Dendritic cell treated with granulocyte-macrophage colony-stimulating factor and Interleukin-4, amounts not matched to agents 40 ng/mL and 50 ng/mL, for 4 days (primary cell): ENCODE measurements around the gene SLC16A4.

Experiments used
- H3K27ac Mint-ChIP-seq: one replicate; pipeline ENCODE4 v1.8.0; 2022; ENCODE audit warnings: mild to moderate bottlenecking, mixed read lengths
- H3K27me3 Mint-ChIP-seq: one replicate; pipeline ENCODE4 v1.8.0; 2022; ENCODE audit warnings: mild to moderate bottlenecking, mixed read lengths
- H3K36me3 Mint-ChIP-seq: one replicate; pipeline ENCODE4 v1.8.0; 2022; ENCODE audit warnings: low read depth, mixed read lengths
- H3K4me1 Mint-ChIP-seq: one replicate; pipeline ENCODE4 v1.8.0; 2022; ENCODE audit warnings: low read depth, mixed read lengths
- H3K4me3 Mint-ChIP-seq: one replicate; pipeline ENCODE4 v1.8.0; 2022; ENCODE audit warnings: mild to moderate bottlenecking, moderate library complexity, mixed read lengths
- H3K9me3 Mint-ChIP-seq: one replicate; pipeline ENCODE4 v1.8.0; 2022; ENCODE audit warnings: mixed read lengths
- intact Hi-C: fragments of 100-400 bp; cut with micrococcal nuclease; formaldehyde crosslinking; loops from one replicate; pipeline ENCODE4 v1.15.0; 2022

The SLC16A4 gene

GRCh38 chr1:110319332-110320167 is 71.3 kb downstream of the SLC16A4 start:
- H3K36me3 Mint-ChIP-seq: no peaks in the 10 kb centered on the region
- H3K9me3 Mint-ChIP-seq: peaks cover 12% of the 10 kb centered on the region
- H3K27ac Mint-ChIP-seq: no peak overlapping the region
- no peaks in the 10 kb centered on the region for H3K27me3 Mint-ChIP-seq
- intact Hi-C loops: no loop called here
- H3K4me3 Mint-ChIP-seq: no peak overlapping the region
- H3K4me1 Mint-ChIP-seq: peaks cover 5% of the 10 kb centered on the region

- H3K4me1 Mint-ChIP-seq: peaks cover 5% of the 10 kb centered on the region
Observed at GRCh38 chr1:110318046-110318445, 72.8 kb downstream of the SLC16A4 start.

GRCh38 chr1:110316735-110317134 is 74.1 kb downstream of the SLC16A4 start:
- H3K27me3 Mint-ChIP-seq: no peaks in the 10 kb centered on the region
- no peak overlapping the region for H3K27ac Mint-ChIP-seq
- H3K9me3 Mint-ChIP-seq: peaks cover 12% of the 10 kb centered on the region
- intact Hi-C loops: no loop called here
- peaks cover 5% of the 10 kb centered on the region for H3K4me1 Mint-ChIP-seq
- no peaks in the 10 kb centered on the region for H3K36me3 Mint-ChIP-seq
- H3K4me3 Mint-ChIP-seq: no peak overlapping the region

More at GRCh38 chr1:110318046-110318445, 72.8 kb downstream of the SLC16A4 start:
- intact Hi-C loops: no loop called here
- Mint-ChIP-seq H3K9me3 (peaks cover 12% of the 10 kb centered on the region), H3K27ac (no peak overlapping the region), H3K36me3 (no peaks in the 10 kb centered on the region), H3K4me3 (no peak overlapping the region), H3K27me3 (no peaks in the 10 kb centered on the region)
